Activated CD4-positive, CD25-positive, alpha-beta regulatory T cell treated with anti-CD3 and anti-CD28 coated beads, Interleukin-2, amount 50 U/mL, for 16 hours (primary cell): ENCODE measurements around the gene SSU72.
"Not testable (repeated sequence)": the region's sequence is repeated elsewhere in the genome, so short reads cannot be mapped to it uniquely, and the experiment has no call there.

Source experiments
- DNase-seq: peaks from one replicate; pipeline ENCODE4 v3.0.0-alpha.2; 2020; ENCODE audit warnings: low read depth, low spot score

The SSU72 gene

GRCh38 chr1:1558591-1558990 lies 16.1 kb downstream of the SSU72 start:
- DNase-seq: no peak

GRCh38 chr1:1557688-1558087 lies 17.0 kb downstream of the SSU72 start:
- DNase-seq: not testable (repeated sequence)

GRCh38 chr1:1556961-1557360 lies 17.7 kb downstream of the SSU72 start:
- DNase-seq: not testable (repeated sequence)

GRCh38 chr1:1556505-1556904 lies 18.2 kb downstream of the SSU72 start:
- DNase-seq: no peak

GRCh38 chr1:1554926-1555915 lies 19.4 kb downstream of the SSU72 start:
- no peak for DNase-seq

GRCh38 chr1:1554550-1554925 lies 20.1 kb downstream of the SSU72 start:
- DNase-seq: no peak

- no peak for DNase-seq
Observed at GRCh38 chr1:1553821-1554494, 20.7 kb downstream of the SSU72 start.

- DNase-seq: no peak
Observed at GRCh38 chr1:1552263-1552639, 22.4 kb downstream of the SSU72 start.

- DNase-seq: no peak
Observed at GRCh38 chr1:1551524-1552262, 23.0 kb downstream of the SSU72 start.

GRCh38 chr1:1550591-1551432 lies 23.9 kb downstream of the SSU72 start:
- no peak for DNase-seq

GRCh38 chr1:1550087-1550486 lies 24.6 kb downstream of the SSU72 start:
- DNase-seq: no peak

GRCh38 chr1:1548591-1548990 lies 26.1 kb downstream of the SSU72 start:
- no peak for DNase-seq

- no peak for DNase-seq
Observed at GRCh38 chr1:1547476-1547875, 27.2 kb downstream of the SSU72 start.

- DNase-seq: no peak
Observed at GRCh38 chr1:1547011-1547410, 27.7 kb downstream of the SSU72 start.

GRCh38 chr1:1545946-1546737 lies 28.5 kb downstream of the SSU72 start:
- no peak for DNase-seq

- no peak for DNase-seq
Observed at GRCh38 chr1:1544544-1544943, 30.1 kb downstream of the SSU72 start.

- DNase-seq: no peak
Observed at GRCh38 chr1:1543706-1544099, 31.0 kb downstream of the SSU72 start.

GRCh38 chr1:1542766-1543705 lies 31.6 kb downstream of the SSU72 start:
- DNase-seq: no peak
